HEK293T (cell line): Measurements from ENCODE around the gene PHAF1.

Experiments used
- BHLHE40 ChIP-seq: fragments of 450-650 bp; IDR thresholded peaks from 2 replicates; pipeline ENCODE4 v1.6.1; 2016; ENCODE audit warnings: mild to moderate bottlenecking, moderate library complexity, borderline replicate concordance
- CTBP1 ChIP-seq: fragments of 450-650 bp; IDR thresholded peaks from 2 replicates; pipeline ENCODE4 v1.6.1; 2016; ENCODE audit warnings: borderline replicate concordance
- ELF4 ChIP-seq: fragments of 450-650 bp; IDR thresholded peaks from 2 replicates; pipeline ENCODE4 v1.6.1; 2017; ENCODE audit warnings: antibody characterized with exemption
- FOXA1 ChIP-seq: fragments of 450-650 bp; IDR thresholded peaks from 2 replicates; pipeline ENCODE4 v1.6.1; 2016; ENCODE audit warnings: mild to moderate bottlenecking
- FOXK2 ChIP-seq: fragments of 450-650 bp; IDR thresholded peaks from 2 replicates; pipeline ENCODE4 v1.6.1; 2016; ENCODE audit warnings: mild to moderate bottlenecking
- HDGF ChIP-seq: fragments of 450-650 bp; IDR thresholded peaks from 2 replicates; pipeline ENCODE4 v1.6.1; 2017; ENCODE audit warnings: antibody characterized with exemption, borderline replicate concordance
- L3MBTL2 ChIP-seq: fragments of 450-650 bp; conservative IDR thresholded peaks from 2 replicates; pipeline ENCODE4 v1.6.1; 2016; ENCODE audit warnings: mild to moderate bottlenecking
- LEF1 ChIP-seq: fragments of 450-650 bp; IDR thresholded peaks from 2 replicates; pipeline ENCODE4 v1.6.1; 2017; ENCODE audit warnings: mild to moderate bottlenecking, borderline replicate concordance
- PKNOX1 ChIP-seq: fragments of 450-650 bp; IDR thresholded peaks from 2 replicates; pipeline ENCODE4 v1.6.1; 2016
- SP1 ChIP-seq: fragments of 450-650 bp; IDR thresholded peaks from 2 replicates; pipeline ENCODE4 v1.6.1; 2017
- TARDBP ChIP-seq: fragments of 450-650 bp; IDR thresholded peaks from 2 replicates; pipeline ENCODE4 v1.6.1; 2016

- TF ChIP-seq TARDBP (no peak), FOXA1 (no peak), L3MBTL2 (no peak), PKNOX1 (no peak), SP1 (no peak), HDGF (no peak), LEF1 (no peak), ELF4 (no peak), FOXK2 (no peak), CTBP1 (no peak), BHLHE40 (no peak)
These were observed 74.8 kb downstream of the PHAF1 start for GRCh38 chr16:67184453-67184994.
